ENCODE measurements around the gene LCE6A.

Gene LCE6A

GRCh38 chr1:152876827-152877226 is 34.2 kb downstream of the LCE6A start:
- DNase-seq (ENCODE audit: low read depth) = no peak

GRCh38 chr1:152878042-152878441 is 35.4 kb downstream of the LCE6A start, which contains the start of gene SMCP:
Gene SMCP (plus strand): TSS chr1:152878322. CDS start chr1:152884423, 6,101 bp downstream.
- DNase-seq (ENCODE audit: low read depth) = no peak

GRCh38 chr1:152879559-152880198 is 37.0 kb downstream of the LCE6A start:
- no peak for DNase-seq (ENCODE audit: low read depth)

GRCh38 chr1:152880316-152880715 is 37.7 kb downstream of the LCE6A start:
- no peak for DNase-seq (ENCODE audit: low read depth)

GRCh38 chr1:152880907-152881306 is 38.3 kb downstream of the LCE6A start:
- DNase-seq (ENCODE audit: low read depth) = no peak

- DNase-seq (ENCODE audit: low read depth) = no peak
These were observed 41.4 kb downstream of the LCE6A start for GRCh38 chr1:152884085-152884484.

- no peak for DNase-seq (ENCODE audit: low read depth)
These were observed 41.9 kb downstream of the LCE6A start for GRCh38 chr1:152884506-152884905.

- DNase-seq (ENCODE audit: low read depth) = no peak
These were observed 42.4 kb downstream of the LCE6A start for GRCh38 chr1:152884966-152885624.

GRCh38 chr1:152886085-152886484 is 43.4 kb downstream of the LCE6A start:
- DNase-seq (ENCODE audit: low read depth) = no peak

- DNase-seq (ENCODE audit: low read depth) = no peak
These were observed 44.2 kb downstream of the LCE6A start for GRCh38 chr1:152886758-152887409.

GRCh38 chr1:152888126-152888525 is 45.5 kb downstream of the LCE6A start:
- DNase-seq (ENCODE audit: low read depth) = no peak
